ENCODE data around the gene EIF5AL1.
"Not testable (repeated sequence)": the region's sequence is repeated elsewhere in the genome, so short reads cannot be mapped to it uniquely, and the experiment has no call there.

The EIF5AL1 gene

DNA sequence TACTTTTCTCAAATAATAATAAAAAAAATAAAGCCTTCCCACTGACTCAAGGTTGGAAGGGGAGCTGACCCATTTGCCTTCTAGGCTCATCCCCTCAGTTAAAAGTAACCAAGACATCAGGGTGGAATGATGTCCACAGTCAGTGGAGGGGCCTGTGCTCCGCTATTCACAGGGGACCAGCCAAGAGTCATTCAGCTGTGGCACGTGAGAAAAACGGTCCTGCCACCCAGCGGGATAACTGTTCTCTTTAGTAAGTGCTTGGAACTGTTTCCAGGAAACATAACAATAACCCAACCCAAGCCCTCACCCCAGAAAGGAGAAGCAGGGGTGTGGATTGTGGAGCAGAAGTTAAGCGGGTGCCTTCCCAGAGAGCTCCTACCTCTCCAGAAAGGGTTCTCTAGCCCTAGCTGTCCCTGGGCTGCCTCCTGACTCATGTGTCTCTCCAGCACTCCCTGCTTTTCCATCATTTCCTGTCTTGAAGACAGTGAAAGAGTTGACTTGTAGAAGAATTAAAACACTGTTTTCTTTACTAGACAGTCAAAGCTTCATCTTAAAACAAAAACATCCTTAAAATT, 2.3 kb upstream of the EIF5AL1 start:
- not testable (repeated sequence) for DNase-seq (ENCODE audit: low spot score)

DNA sequence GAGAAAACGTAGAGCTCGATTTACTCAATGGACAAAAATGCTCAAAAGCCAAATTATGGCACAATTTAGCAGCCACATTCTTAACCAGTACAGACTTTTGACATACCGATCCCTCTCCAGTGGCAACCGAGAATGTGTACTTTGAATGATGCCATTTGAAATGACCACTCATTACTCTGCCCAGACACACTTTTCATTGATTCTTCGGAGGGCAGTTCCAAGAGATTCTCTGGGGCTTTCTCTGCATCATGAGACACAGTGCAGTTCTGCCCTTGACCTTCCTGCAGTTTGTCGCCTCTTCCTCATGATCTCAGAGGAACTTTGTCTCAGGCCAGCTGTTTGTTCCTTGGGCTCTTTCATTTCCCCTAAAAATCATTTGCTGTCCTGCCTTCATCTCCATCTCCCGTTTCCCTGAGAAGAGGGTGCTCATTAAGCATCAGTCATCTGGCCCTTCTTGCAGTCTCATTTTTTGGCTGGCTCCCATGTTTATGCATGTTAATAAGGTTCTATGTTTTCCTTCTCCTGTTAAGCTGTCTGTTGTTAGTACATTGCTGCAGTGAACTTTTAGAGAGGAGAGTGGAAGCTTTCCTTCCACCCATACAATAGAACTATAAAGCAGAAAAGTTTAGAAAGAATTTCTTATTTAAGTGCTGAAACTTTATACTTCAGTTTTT, 4.3 kb downstream of the EIF5AL1 start:
- DNase-seq (ENCODE audit: low spot score): not testable (repeated sequence)

- not testable (repeated sequence) for DNase-seq (ENCODE audit: low spot score)
Observed at GRCh38 chr10:79517567-79517966, 5.2 kb downstream of the EIF5AL1 start.

DNA sequence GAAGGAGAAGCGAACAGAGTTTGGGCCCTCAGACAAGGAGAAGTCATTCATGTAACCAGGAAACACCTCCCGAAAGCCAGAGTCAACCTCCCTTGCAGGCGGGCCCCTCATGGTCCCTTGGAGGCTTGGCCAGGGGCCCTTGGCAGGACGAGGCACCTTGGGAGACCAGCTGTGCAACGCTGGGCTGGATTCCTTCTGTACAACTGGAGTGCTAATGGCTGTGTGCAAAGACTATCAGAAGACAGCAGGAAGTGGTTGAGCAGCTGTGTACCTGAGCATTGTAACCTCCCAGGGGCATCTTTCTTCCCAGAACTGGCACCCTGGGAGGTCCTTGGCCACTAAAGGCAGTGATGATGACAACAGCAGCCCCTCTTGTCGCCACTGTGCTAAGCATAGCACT, 9.4 kb downstream of the EIF5AL1 start:
- not testable (repeated sequence) for DNase-seq (ENCODE audit: low spot score)

- not testable (repeated sequence) for DNase-seq (ENCODE audit: low spot score)
Observed at GRCh38 chr10:79522464-79522863, 10.1 kb downstream of the EIF5AL1 start.

- DNase-seq (ENCODE audit: low spot score): not testable (repeated sequence)
Observed at GRCh38 chr10:79523157-79523853, 11.0 kb downstream of the EIF5AL1 start.

DNA sequence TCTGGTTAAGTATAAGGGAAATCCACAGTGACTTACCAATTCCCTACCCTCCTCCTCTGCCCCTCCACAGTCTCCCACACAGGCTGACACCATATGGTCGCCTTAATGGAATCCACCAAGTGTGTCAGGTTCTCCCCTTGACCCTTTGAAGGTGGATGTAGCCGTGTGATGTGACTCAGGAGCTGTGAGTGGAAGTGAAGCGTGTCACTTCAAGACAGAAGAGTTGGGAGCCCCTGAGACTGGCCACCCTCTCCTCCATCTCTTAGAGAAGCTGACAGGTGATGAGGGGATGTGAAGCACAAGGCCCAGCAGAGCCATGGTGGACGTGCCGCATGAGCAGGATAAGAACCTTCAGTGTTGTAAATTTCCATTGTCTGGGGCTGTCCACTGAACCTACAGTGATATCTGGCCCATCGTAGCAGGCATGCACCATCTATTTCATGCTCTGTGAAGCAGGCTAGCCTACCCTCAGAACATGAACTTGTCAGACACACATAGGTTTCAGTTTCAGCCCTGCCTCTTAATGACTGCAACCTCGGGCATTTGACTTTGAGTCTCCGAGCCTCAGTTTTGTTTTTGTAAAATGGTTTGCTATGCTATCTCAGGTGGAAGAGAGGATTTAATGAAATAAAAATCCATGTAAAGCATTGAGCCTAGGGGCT, 12.8 kb downstream of the EIF5AL1 start:
- DNase-seq (ENCODE audit: low spot score): not testable (repeated sequence)

DNA sequence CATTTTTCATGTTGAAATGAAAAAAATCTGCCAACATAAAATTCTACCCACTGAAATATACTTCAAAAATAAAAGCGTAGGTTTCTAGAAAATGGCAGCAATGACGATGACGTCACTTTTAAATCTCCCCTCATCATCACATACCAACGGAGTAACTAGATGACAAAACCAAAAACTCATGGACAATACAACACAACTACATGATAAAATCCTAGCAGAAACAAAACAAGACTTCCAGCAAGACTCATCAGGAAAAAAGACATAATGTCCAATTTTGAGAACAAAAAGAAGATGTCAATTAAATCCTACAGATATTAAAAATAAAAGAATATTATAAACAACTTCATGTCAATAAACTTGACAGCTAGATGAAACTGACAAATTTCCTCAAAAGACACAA, 15.9 kb downstream of the EIF5AL1 start:
- not testable (repeated sequence) for DNase-seq (ENCODE audit: low spot score)

DNA sequence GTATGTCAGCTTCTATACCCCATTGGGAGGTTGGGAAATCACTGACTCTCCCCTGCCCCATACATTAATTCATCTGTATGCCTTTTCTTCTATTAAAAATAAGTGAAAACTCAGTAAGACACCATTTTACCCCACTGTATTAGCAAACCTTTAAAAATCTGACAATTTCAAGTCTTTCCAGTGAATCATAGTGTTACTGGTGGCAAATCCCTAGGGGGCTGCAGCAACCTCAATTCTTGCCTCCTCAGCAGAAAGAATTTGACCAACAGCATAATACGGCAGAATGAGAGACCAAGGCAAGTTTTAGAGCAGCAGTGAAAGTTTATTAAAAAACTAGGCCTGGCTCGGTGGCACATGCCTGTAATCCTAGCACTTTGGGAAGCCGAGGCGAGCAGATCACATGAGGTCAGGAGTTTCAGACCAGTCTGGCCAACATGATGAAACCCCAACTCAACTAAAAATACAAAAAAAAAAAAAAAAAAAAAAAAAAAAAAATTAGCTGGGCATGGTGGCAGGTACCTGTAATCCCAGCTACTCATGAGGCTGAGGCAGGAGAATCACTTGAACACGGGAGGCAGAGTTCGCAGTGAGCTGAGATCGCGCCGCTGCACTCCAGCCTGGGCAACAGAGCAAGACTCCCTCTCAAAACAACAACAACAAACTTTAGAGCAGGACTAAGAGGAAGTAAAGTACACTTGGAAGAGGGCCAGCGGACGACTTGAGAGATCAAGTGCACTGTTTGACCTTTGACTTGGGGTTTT, 21.0 kb downstream of the EIF5AL1 start:
- not testable (repeated sequence) for DNase-seq (ENCODE audit: low spot score)

- DNase-seq (ENCODE audit: low spot score): not testable (repeated sequence)
Observed at GRCh38 chr10:79533903-79534175, 21.5 kb downstream of the EIF5AL1 start.

DNA sequence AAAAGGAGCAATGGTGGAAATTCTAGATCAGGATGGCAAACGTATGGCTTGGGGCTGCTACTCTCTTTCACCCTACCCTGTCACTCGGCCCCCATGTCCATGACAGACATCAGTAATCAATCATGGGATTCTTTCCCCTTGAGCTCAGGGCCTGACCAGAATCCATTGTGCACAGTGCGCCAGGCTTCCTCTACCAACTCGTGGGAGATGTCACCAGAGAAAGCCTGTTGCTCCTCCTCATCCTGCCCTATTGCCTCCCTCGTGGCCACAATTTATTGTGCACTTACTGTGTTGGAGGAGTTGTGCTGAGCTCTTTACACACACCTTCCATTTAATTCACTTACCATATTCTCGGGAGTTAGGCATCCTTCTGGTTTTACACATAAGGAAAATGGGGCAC, 26.0 kb downstream of the EIF5AL1 start:
- not testable (repeated sequence) for DNase-seq (ENCODE audit: low spot score)

DNA sequence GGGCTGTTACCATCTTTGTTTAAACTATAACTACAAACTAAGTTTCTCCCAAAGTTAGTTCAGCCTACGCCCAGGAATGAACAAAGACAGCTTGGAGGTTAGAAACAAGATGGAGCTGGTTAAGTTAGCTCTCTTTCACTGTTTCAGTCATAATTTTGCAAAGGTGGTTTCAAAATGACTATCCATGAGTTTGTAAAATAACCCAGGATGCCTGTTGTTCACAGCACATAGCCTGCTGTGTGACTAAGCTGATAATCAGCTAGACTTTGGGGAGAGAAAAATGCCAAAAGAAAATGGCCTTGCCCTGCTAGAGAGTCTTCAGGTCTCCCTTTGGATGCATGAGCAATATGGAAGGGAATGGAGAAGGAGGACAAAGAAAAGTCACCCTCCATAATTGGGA, 28.6 kb downstream of the EIF5AL1 start:
- not testable (repeated sequence) for DNase-seq (ENCODE audit: low spot score)

DNA sequence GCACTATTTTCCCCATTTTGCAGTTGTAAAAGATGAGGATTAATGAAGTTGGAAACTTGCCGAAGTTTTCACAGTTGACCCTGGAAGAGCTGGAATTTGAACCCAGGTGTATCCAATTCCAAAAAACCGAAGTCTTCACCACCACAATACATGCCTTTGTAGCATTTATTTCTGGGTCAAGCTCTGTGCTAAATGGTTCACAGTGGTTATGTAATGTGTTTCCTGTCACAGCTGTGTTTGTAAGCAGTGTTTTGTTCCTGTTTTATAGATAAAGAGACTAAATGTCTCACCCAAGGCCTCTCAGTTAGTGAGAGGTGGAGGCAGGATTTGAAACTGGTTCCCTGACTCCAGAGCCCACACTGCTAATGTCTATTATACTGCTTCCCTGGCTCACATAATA, 30.3 kb downstream of the EIF5AL1 start:
- DNase-seq (ENCODE audit: low spot score): no peak

GRCh38 chr10:79544408-79544807, 32.1 kb downstream of the EIF5AL1 start:
- DNase-seq (ENCODE audit: low spot score): not testable (repeated sequence)

- DNase-seq (ENCODE audit: low spot score): not testable (repeated sequence)
Observed at GRCh38 chr10:79544926-79545659, 32.8 kb downstream of the EIF5AL1 start.

DNA sequence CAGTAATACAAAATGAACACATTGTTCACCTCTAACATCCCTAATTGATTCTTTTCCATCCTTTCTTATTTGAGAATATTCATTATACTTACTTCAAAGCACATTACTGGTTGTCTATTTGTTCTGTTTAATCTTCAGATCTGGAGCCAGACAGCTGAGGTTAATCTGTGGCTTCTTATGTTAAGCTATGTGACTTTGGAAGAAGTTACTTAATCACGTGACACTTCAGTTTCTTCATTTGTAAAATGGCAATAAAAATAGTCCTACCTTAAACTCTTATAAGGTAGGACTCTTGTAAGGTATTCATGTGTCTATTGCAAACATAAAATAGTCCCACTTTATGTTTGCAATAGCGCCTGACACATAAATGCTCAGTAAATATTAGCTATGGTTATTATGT, 34.8 kb downstream of the EIF5AL1 start:
- DNase-seq (ENCODE audit: low spot score): not testable (repeated sequence)

GRCh38 chr10:79547973-79548372, 35.6 kb downstream of the EIF5AL1 start:
- DNase-seq (ENCODE audit: low spot score): no peak

DNA sequence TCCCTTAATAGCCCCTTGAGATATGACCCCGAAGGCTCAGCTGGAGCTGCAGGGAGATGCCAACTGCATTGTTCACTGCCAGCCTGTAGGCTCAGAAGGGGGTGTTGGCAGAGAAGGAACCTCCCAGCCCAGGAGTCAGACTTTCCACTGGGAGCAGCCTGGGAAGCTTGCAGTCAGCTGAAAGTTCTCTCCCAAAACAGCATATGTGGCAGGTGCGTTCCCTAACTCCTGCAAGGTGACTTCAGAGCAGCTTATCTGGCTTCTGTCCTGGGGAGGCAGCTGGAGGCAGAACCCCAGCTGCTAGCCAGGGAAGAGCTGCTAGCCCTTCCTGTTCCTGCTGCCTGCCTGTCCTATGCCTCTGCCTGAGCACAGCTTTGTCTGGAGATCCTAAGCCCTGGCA, 39.8 kb downstream of the EIF5AL1 start:
- DNase-seq (ENCODE audit: low spot score): no peak

DNA sequence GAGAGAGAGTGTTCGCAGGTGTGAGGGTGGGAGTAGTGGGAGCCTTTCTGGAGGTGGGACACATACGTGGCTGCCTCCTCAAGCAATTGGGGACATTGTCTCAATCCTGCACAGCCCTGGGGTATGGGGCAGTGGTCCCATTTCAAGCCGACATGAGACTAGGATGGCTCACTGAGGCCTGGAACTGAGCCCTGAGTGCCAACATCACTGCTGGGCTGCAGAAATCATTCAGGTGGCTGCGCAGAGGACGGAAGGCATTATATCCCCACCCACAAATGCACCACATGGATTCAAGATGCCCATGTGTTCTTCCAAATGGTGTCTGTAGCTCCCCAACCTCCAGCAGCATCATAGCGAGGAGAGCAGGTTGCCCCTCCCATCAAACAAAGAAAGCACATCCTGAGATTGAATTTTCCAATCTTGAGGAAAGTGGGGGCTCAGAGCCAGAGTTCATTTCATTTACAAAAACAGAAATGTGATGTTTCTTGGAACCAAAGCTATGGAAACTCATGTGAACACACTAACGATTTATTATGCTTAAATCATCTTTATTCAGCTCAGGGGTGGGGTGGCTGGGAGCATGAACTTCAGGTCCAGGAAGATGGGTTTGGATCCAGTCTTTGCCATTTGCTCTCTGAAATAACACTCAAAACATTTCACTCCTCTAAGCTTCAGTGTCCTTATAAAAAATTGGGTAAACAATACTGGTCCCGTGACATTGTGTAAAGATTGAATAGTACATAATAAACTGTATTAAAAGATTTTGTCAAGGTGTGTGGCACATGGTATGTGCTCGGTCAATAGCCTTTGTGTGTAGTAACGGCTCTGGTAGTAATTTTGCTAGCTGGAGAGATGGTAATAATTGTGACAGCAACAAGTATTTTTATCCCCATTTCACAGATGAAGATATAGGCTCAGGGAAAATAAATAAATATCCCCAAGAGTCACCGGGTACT, 43.3 kb downstream of the EIF5AL1 start:
- no peak for DNase-seq (ENCODE audit: low spot score)

DNA sequence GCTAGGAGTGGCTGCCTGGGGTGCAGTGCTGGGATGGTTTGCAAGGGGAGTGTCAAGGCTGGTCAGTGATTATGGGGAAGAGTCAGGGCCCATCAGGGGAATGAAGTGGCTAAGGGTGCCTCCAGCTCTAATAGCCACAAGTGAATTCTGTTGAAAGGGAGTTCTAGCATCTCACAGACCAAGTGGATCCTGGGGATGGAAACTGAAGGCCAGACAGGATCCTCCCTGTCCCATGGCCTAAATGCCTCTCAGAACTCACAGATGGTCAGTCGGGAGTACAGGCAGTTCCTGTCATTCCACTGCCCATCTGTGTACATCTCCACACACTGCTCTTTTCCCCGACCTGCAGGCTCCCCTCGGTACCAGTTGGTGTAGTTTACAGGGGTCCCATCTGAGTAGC, 44.6 kb downstream of the EIF5AL1 start:
- not testable (repeated sequence) for DNase-seq (ENCODE audit: low spot score)
